Measurements from ENCODE around the gene CHRNA10.
"Not testable (repeated sequence)": the region's sequence is repeated elsewhere in the genome, so short reads cannot be mapped to it uniquely, and the experiment has no call there.

CHRNA10 gene

DNA sequence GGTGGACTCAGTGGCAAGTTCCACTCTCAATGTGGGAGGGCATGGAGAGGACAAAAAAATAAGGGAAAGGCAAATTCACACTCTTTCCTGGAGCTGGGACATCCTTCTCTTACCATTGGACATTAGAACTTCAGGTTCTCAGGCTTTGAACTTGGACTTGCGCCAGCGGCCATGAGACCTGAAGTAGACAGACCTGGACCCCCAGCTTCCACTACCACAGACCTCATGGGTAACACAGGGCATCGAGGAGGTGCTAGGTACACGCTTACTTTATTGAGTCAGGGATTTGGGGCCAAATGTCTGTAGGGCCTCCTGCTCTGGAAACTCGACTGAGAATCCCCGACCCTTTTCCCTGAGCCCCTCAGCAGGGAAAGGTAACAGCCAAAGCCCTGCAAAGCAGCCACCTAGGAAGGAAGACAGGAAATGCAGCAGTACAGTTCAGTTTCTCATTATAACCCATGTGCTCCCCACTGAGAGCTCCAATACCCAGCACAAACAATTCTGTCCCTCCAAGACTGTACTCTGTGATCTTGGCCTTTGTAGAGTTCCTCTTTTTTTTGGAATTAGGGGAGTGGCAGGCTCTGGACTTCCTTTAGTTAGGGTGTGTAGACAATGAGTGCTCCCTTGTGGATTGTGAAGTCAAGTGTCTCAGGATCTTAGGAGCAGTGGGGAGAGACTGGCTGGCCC is 5.7 kb downstream of the CHRNA10 start:
- Histone ChIP-seq H3K27me3 (ENCODE audit: control insufficient read depth, insufficient read depth, low read length) (no peaks in the 10 kb centered on the region), H3K27ac (ENCODE audit: low read length) (no peak overlapping the region), H3K4me1 (ENCODE audit: control insufficient read depth, insufficient read depth, low read length) (no peaks in the 10 kb centered on the region; the same call in 1 of the 2 replicates), H3K4me3 (ENCODE audit: low read length) (no peak overlapping the region), H3K9me3 (ENCODE audit: control insufficient read depth, insufficient read depth, low read length) (no peaks in the 10 kb centered on the region), H3K36me3 (ENCODE audit: control insufficient read depth, insufficient read depth, low read length) (peaks cover 7% of the 10 kb centered on the region)
- no peak for DNase-seq (ENCODE audit: low read depth, low spot score)
- no CpG with 5 or more reads among the region's 6 CpGs for WGBS (ENCODE audit: insufficient coverage, insufficient read length)

DNA sequence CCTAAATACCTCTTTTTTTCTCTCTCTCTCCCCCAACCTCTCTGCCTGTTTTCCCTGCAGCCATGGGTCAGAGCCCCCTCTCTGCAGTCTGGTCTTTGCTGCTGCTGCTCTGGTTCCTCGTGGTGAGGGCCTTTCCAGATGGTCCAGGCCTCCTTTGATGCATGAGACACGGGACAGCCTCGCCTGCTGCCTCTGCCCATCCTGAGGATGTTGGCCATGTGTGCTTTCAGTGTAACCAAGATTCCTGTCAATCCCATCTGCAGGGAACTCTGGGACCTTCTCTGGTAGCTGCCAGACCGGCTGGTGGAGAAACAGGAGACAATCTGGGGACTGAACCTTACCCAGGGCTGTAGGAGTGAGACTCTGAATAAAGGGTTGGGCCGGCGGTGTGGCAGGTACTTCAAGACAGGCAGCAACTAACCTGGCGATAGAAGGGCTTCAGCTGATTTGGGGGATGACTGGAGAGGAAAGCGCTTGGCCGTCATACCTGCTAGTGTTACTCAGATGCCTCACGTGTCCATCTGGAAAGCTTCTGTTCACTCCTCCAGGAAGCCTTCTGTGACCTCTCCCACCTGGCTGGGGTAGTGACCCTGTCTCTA is 7.1 kb downstream of the CHRNA10 start:
- Histone ChIP-seq H3K9me3 (ENCODE audit: control insufficient read depth, insufficient read depth, low read length) (no peaks in the 10 kb centered on the region), H3K27me3 (ENCODE audit: control insufficient read depth, insufficient read depth, low read length) (no peaks in the 10 kb centered on the region), H3K36me3 (ENCODE audit: control insufficient read depth, insufficient read depth, low read length) (peaks cover 7% of the 10 kb centered on the region), H3K27ac (ENCODE audit: low read length) (no peak overlapping the region), H3K4me1 (ENCODE audit: control insufficient read depth, insufficient read depth, low read length) (no peaks in the 10 kb centered on the region; the same call in 1 of the 2 replicates), H3K4me3 (ENCODE audit: low read length) (no peak overlapping the region)
- no CpG with 5 or more reads among the region's 10 CpGs for WGBS (ENCODE audit: insufficient coverage, insufficient read length)
- DNase-seq (ENCODE audit: low read depth, low spot score), result no peak

DNA sequence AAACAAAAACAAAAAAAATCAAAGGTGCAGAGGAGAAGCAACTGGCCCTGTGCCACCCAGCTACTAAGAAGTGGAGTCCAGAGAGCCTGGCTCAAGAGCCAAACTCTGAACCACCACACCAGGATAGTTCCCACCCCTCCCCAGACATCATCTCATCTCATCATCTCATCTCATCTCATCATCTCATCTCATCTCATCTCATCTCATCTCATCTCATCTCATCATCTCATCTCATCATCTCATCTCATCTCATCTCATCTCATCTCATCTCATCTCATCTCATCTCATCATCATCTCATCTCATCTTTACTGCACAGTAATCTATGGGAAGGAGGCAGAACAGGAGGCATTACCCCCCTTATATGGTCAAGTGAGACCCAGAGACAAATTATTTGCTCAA is 8.3 kb downstream of the CHRNA10 start:
- no peaks in the 10 kb centered on the region for H3K27me3 ChIP-seq (ENCODE audit: control insufficient read depth, insufficient read depth, low read length)
- no peak overlapping the region for H3K27ac ChIP-seq (ENCODE audit: low read length)
- H3K9me3 ChIP-seq (ENCODE audit: control insufficient read depth, insufficient read depth, low read length), result no peaks in the 10 kb centered on the region
- no peak for DNase-seq (ENCODE audit: low read depth, low spot score)
- H3K4me1 ChIP-seq (ENCODE audit: control insufficient read depth, insufficient read depth, low read length), result no peaks in the 10 kb centered on the region; the same call in 1 of the 2 replicates
- peaks cover 7% of the 10 kb centered on the region for H3K36me3 ChIP-seq (ENCODE audit: control insufficient read depth, insufficient read depth, low read length)
- H3K4me3 ChIP-seq (ENCODE audit: low read length), result no peak overlapping the region

DNA sequence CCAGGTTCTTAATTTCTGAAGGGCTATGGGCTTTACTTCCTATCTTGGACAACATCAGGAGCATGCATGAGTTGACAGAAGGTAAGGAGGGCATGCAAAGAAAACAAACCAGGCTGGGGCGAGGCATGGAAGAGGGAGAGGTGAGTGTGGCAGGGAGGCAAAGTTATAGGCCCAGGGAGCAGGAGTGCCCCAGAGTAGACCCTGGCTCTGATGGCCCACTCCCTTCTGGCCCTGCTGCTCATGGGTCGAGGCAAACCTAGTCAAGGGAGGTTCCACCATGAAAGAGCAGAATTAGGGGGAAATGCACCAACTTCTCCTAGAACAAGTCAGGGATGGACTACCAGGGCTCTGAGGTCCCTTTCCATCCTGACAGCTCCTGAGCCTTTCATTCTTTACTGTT is 10.2 kb downstream of the CHRNA10 start:
- no CpG with 5 or more reads among the region's 2 CpGs for WGBS (ENCODE audit: insufficient coverage, insufficient read length)
- H3K4me1 ChIP-seq (ENCODE audit: control insufficient read depth, insufficient read depth, low read length), result no peaks in the 10 kb centered on the region; the same call in 1 of the 2 replicates
- H3K4me3 ChIP-seq (ENCODE audit: low read length), result no peak overlapping the region
- no peak for DNase-seq (ENCODE audit: low read depth, low spot score)
- no peaks in the 10 kb centered on the region for H3K27me3 ChIP-seq (ENCODE audit: control insufficient read depth, insufficient read depth, low read length)
- H3K36me3 ChIP-seq (ENCODE audit: control insufficient read depth, insufficient read depth, low read length), result no peaks in the 10 kb centered on the region; the same call in 1 of the 2 replicates
- H3K9me3 ChIP-seq (ENCODE audit: control insufficient read depth, insufficient read depth, low read length), result no peaks in the 10 kb centered on the region
- H3K27ac ChIP-seq (ENCODE audit: low read length), result no peak overlapping the region

DNA sequence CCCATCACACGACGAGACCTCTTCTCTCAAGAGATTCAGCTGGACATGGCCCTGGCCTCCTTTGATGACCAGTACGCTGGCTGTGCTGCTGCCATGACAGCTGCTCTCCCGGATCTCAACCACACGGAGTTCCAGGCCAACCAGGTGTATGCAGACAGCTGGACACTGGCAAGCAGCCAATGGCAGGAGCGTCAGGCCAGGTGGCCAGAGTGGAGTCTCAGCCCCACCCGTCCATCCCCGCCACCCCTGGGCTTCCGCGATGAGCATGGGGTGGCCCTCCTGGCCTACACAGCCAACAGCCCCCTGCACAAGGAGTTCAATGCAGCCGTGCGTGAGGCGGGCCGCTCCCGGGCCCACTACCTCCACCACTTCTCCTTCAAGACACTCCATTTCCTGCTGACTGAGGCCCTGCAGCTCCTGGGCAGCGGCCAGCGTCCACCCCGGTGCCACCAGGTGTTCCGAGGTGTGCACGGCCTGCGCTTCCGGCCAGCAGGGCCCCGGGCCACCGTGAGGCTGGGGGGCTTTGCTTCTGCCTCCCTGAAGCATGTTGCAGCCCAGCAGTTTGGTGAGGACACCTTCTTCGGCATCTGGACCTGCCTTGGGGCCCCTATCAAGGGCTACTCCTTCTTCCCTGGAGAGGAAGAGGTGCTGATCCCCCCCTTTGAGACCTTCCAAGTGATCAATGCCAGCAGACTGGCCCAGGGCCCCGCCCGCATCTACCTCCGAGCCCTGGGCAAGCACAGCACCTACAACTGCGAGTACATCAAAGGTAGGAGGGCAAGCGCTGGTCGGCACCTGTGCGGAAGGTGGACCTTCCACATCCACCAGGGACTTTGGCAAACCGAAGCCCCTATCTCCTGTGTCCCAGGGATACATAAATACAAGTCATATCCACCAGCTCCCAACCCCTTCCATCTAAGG is 11.3 kb downstream of the CHRNA10 start:
- no peak overlapping the region for H3K27ac ChIP-seq (ENCODE audit: low read length)
- no peaks in the 10 kb centered on the region for H3K9me3 ChIP-seq (ENCODE audit: control insufficient read depth, insufficient read depth, low read length)
- WGBS (ENCODE audit: insufficient coverage, insufficient read length), result no CpG with 5 or more reads among the region's 33 CpGs
- no peaks in the 10 kb centered on the region for H3K4me1 ChIP-seq (ENCODE audit: control insufficient read depth, insufficient read depth, low read length)
- no peaks in the 10 kb centered on the region for H3K36me3 ChIP-seq (ENCODE audit: control insufficient read depth, insufficient read depth, low read length)
- H3K4me3 ChIP-seq (ENCODE audit: low read length), result no peak overlapping the region
- DNase-seq (ENCODE audit: low read depth, low spot score), result no peak
- no peaks in the 10 kb centered on the region for H3K27me3 ChIP-seq (ENCODE audit: control insufficient read depth, insufficient read depth, low read length)

DNA sequence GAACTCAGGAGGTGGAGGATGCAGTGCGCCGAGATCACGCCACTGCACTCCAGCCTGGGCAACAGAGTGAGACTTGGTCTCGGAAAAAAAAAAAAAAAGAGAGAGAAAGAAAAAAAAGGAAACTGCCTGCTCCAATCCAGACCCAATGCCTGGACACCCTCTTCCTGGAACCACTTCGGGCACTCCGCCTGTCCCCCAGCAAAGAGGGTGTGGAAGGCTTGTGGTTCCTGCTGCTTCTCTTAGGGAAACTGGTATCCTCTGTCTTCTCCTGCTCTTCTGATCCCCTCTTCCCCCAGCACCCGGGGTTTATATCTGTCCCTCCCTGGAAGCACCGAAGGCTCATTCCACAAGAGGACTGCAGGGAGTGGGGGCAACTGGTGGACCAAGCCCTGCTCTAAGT is 12.9 kb downstream of the CHRNA10 start:
- no peaks in the 10 kb centered on the region for H3K36me3 ChIP-seq (ENCODE audit: control insufficient read depth, insufficient read depth, low read length)
- H3K9me3 ChIP-seq (ENCODE audit: control insufficient read depth, insufficient read depth, low read length), result no peaks in the 10 kb centered on the region
- H3K27me3 ChIP-seq (ENCODE audit: control insufficient read depth, insufficient read depth, low read length), result no peaks in the 10 kb centered on the region
- no peaks in the 10 kb centered on the region for H3K4me1 ChIP-seq (ENCODE audit: control insufficient read depth, insufficient read depth, low read length)
- WGBS (ENCODE audit: insufficient coverage, insufficient read length), result no CpG with 5 or more reads among the region's 8 CpGs
- no peak overlapping the region for H3K27ac ChIP-seq (ENCODE audit: low read length)
- no peak overlapping the region for H3K4me3 ChIP-seq (ENCODE audit: low read length)
- DNase-seq (ENCODE audit: low read depth, low spot score), result no peak

DNA sequence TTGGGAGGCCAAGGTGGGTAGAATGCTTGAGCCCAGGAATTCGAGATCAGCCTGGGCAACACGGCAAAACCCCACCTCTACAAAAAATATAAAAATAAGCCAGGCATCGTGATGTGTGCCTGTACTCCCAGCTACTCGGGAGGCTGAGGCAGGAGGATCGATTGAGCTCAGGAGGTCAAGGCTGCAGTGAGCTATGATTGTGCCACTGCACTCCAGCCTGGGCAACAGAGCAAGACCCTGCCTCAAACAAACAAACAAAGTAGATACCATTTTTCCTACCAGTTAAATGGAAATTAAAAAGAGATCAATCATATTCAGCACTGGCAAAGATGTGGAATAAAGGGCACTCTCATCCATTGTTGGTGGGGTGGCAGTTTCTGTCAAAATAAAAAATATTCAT is 13.9 kb downstream of the CHRNA10 start:
- H3K9me3 ChIP-seq (ENCODE audit: control insufficient read depth, insufficient read depth, low read length); H3K27me3 ChIP-seq (ENCODE audit: control insufficient read depth, insufficient read depth, low read length); H3K27ac ChIP-seq (ENCODE audit: low read length); DNase-seq (ENCODE audit: low read depth, low spot score); H3K4me1 ChIP-seq (ENCODE audit: control insufficient read depth, insufficient read depth, low read length); H3K36me3 ChIP-seq (ENCODE audit: control insufficient read depth, insufficient read depth, low read length); H3K4me3 ChIP-seq (ENCODE audit: low read length): not testable (repeated sequence)
- no CpG with 5 or more reads among the region's 5 CpGs for WGBS (ENCODE audit: insufficient coverage, insufficient read length)

DNA sequence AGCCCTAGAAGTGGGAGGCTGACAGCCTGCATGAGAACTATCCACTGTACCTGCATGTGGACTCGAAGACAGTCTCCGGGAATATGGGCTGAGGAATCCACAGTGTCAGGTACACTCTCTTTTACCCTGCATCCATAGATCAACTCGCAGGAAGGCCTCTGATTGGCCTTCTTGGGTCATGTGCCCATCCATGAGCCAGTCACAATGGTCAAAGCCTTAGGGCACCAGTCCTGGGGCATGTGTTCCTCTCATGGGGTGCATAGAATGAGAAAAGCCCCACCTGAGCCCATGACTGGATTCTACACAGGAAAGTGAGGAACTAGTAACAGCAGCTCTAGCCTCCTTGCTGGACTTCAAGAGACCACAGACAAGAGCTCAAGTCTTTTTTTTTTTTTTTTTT is 15.6 kb downstream of the CHRNA10 start:
- Histone ChIP-seq H3K27ac (ENCODE audit: low read length) (no peak overlapping the region), H3K9me3 (ENCODE audit: control insufficient read depth, insufficient read depth, low read length) (no peaks in the 10 kb centered on the region), H3K27me3 (ENCODE audit: control insufficient read depth, insufficient read depth, low read length) (no peaks in the 10 kb centered on the region), H3K4me3 (ENCODE audit: low read length) (no peak overlapping the region), H3K36me3 (ENCODE audit: control insufficient read depth, insufficient read depth, low read length) (no peaks in the 10 kb centered on the region), H3K4me1 (ENCODE audit: control insufficient read depth, insufficient read depth, low read length) (no peaks in the 10 kb centered on the region)
- no peak for DNase-seq (ENCODE audit: low read depth, low spot score)
- no CpG with 5 or more reads among the region's 3 CpGs for WGBS (ENCODE audit: insufficient coverage, insufficient read length)

DNA sequence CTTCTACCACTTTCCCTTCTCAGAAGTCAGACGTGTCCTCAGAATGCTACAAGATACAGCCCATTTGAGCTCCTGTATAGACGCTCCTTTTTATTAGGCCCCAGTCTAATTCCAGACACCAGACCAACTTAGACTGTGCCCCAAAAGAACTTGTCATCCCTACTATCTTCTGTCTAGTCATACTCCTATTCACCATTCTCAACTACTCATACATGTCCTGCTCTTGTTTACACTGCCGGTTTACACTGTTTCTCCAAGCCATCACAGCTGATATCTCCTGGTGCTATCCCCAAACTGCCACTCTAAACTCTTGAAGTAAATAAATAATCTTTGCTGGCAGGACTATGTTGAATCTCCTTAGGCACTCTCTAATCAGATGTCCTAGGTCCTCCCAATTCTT is 18.7 kb downstream of the CHRNA10 start:
- not testable (repeated sequence) for H3K4me1 ChIP-seq (ENCODE audit: control insufficient read depth, insufficient read depth, low read length); H3K4me3 ChIP-seq (ENCODE audit: low read length); H3K27me3 ChIP-seq (ENCODE audit: control insufficient read depth, insufficient read depth, low read length); DNase-seq (ENCODE audit: low read depth, low spot score); H3K9me3 ChIP-seq (ENCODE audit: control insufficient read depth, insufficient read depth, low read length); H3K27ac ChIP-seq (ENCODE audit: low read length); H3K36me3 ChIP-seq (ENCODE audit: control insufficient read depth, insufficient read depth, low read length)
- no CpG with 5 or more reads among the region's 3 CpGs for WGBS (ENCODE audit: insufficient coverage, insufficient read length)

DNA sequence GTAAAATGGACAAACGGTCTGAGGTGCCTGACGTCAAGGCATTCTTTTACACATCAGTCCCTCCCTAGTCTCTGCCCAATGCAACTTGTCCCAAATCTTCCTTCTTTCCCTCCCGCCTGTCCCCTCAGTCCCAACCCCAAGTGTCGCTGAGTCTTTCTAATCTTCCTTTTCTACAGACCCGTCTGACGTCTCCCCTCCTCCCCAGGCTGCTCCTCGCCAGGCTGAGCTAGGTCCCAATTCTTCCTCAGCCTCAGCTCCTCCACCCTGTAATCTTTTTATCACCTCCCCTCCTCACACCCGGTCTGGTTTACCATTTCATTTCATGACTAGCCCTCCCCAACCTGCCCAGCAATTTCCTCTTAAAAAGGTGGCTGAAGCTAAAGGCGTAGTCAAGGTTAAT is 21.8 kb downstream of the CHRNA10 start:
- not testable (repeated sequence) for H3K36me3 ChIP-seq (ENCODE audit: control insufficient read depth, insufficient read depth, low read length); H3K9me3 ChIP-seq (ENCODE audit: control insufficient read depth, insufficient read depth, low read length); H3K27me3 ChIP-seq (ENCODE audit: control insufficient read depth, insufficient read depth, low read length); H3K27ac ChIP-seq (ENCODE audit: low read length); DNase-seq (ENCODE audit: low read depth, low spot score); H3K4me1 ChIP-seq (ENCODE audit: control insufficient read depth, insufficient read depth, low read length); H3K4me3 ChIP-seq (ENCODE audit: low read length)
- WGBS (ENCODE audit: insufficient coverage, insufficient read length), result no CpG with 5 or more reads among the region's 9 CpGs
